Smooth muscle cell (in vitro differentiated cells): ENCODE measurements around the gene IRF1. TPM values are rescaled to one million over a fixed set of nuclear protein-coding genes. Genes with fewer than 3 reads are reported as not detected.

ENCODE experiments used
- DNase-seq: peaks from one replicate; lab custom pipeline; 2025; ENCODE audit not compliant: unreplicated experiment; lab: John Stamatoyannopoulos, UW
- H2AFZ ChIP-seq: fragments of 200-600 bp; sonication (generic); 2 replicates; pipeline ENCODE4 v1.6.0; 2016; ENCODE audit warnings: antibody characterized with exemption, low read depth, mild to moderate bottlenecking
- H3F3A ChIP-seq: fragments of 200-600 bp; sonication (generic); 2 replicates; pipeline ENCODE4 v1.6.0; 2017; ENCODE audit warnings: antibody characterized with exemption, low read depth
- H3K27ac ChIP-seq: fragments of 200-600 bp; sonication (generic); 2 replicates; pipeline ENCODE4 v1.5.1; 2016; ENCODE audit warnings: low read depth, mild to moderate bottlenecking
- H3K27me3 ChIP-seq: fragments of 200-600 bp; sonication (generic); 2 replicates; pipeline ENCODE4 v1.6.1; 2016; ENCODE audit warnings: low read depth, mild to moderate bottlenecking
- H3K36me3 ChIP-seq: fragments of 200-600 bp; sonication (generic); 2 replicates; pipeline ENCODE4 v1.5.1; 2016; ENCODE audit warnings: low read depth
- H3K4me1 ChIP-seq: fragments of 200-600 bp; sonication (generic); 2 replicates; pipeline ENCODE4 v1.5.1; 2016; ENCODE audit warnings: low read depth
- H3K4me2 ChIP-seq: fragments of 200-600 bp; sonication (generic); 2 replicates; pipeline ENCODE4 v1.6.0; 2016; ENCODE audit warnings: mild to moderate bottlenecking
- H3K4me3 ChIP-seq: fragments of 200-600 bp; sonication (generic); 2 replicates; pipeline ENCODE4 v1.5.1; 2016; ENCODE audit warnings: mild to moderate bottlenecking
- H3K79me2 ChIP-seq: fragments of 200-600 bp; sonication (generic); 2 replicates; pipeline ENCODE4 v1.6.0; 2016; ENCODE audit warnings: low read depth, mild to moderate bottlenecking
- H3K9ac ChIP-seq: fragments of 200-600 bp; sonication (generic); 2 replicates; pipeline ENCODE4 v1.6.0; 2016; ENCODE audit warnings: low read depth
- H3K9me3 ChIP-seq: fragments of 200-600 bp; sonication (generic); replicated peaks from 2 replicates; pipeline ENCODE4 v1.5.1; 2016; ENCODE audit warnings: low read depth
- H4K20me1 ChIP-seq: fragments of 200-600 bp; sonication (generic); 2 replicates; pipeline ENCODE4 v1.6.0; 2016; ENCODE audit warnings: low read depth
- WGBS: methylation state at CpG from one replicate; pipeline ENCODE4 v1.1.7; 2016; ENCODE audit warnings: low lambda C conversion rate; 5-methylcytosine and 5-hydroxymethylcytosine counted together
- polyA plus RNA-seq: library from polyadenylated mRNA; unstranded; fragments of >200 nt; fragmentation: Nextera tagmentation; extraction: Ambion mirVana; gene quantifications from 2 replicates; pipeline ENCODE4 v1.2.1, GENCODE V29; 2016
- small RNA-seq: library from RNA; depleted of rRNA; stranded (forward); fragments of <200 nt; gene quantifications from one replicate; pipeline ENCODE3, GENCODE V24; 2014
- total RNA-seq: library from RNA; depleted of rRNA; stranded (reverse); fragments of >200 nt; gene quantifications from 2 replicates; pipeline ENCODE4 v1.2.3, GENCODE V29; 2014
- TF ChIP-seq, protein P1 (sequence below): fragments of 200-600 bp; sonication (generic); IDR thresholded peaks from 2 replicates; pipeline ENCODE4 v1.5.1; 2017; ENCODE audit warnings: borderline replicate concordance, mild to moderate bottlenecking, antibody characterized with exemption; ENCODE audit not compliant: insufficient read depth, poor library complexity, severe bottlenecking

IRF1 gene
- total and polyA plus RNA-seq, 2 experiments from 2014 or later = 15.7 to 19.1 TPM

DNA sequence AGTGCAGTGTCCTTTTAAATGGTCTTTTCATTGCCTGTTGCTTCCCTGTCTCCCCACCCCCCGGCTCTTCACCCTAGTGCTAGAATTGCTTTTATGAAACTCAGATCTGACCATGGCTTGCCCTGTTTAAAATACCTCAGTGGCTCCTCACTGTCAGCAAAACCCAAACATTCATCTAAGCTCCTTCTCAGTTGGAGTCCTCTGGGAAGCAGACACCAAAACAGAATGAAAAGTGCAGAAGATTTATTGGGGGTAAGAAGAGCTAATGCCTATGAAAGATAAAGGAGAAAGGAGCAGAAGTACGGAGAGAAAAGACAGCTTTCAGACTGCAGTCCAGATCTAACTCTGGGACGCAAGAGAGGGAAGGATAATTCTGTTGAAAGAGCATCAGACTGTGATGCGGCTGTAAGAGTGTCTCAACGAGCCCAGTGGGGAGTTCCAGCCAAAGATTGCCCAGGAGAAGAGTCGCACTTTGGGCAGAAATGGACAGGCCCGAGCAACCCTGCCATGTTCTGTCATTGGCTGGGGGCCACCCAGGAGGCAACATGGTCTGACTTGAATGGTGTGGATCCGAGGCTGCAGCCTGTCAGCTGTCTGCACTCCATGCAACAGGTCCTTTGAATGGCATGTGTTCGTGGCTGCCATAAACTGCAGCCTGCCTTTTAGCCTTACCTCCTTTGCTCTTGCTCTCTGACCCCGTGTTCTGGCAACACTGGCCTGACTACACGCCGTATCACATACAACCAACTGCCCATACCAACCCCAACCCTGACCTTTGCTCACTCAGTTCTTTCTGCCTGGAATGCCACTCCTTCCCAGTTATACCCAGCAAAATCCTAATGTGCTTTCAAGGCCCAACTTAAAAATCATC is 55.9 kb downstream of the IRF1 start:
- peak overlapping the region; percentile 49 for H3K4me2 ChIP-seq
- H3K9me3 ChIP-seq = no peaks in the 10 kb centered on the region
- H3K4me1 ChIP-seq = peaks cover 21% of the 10 kb centered on the region
- peak overlapping the region; percentile 64 for H3K27ac ChIP-seq
- WGBS = 49% methylated on average over 12 of the region's 12 CpGs
- no peaks in the 10 kb centered on the region for H3K79me2 ChIP-seq
- no peak overlapping the region for H3K4me3 ChIP-seq
- no peaks in the 10 kb centered on the region for H3K27me3 ChIP-seq
- TF ChIP-seq, protein P1, sequence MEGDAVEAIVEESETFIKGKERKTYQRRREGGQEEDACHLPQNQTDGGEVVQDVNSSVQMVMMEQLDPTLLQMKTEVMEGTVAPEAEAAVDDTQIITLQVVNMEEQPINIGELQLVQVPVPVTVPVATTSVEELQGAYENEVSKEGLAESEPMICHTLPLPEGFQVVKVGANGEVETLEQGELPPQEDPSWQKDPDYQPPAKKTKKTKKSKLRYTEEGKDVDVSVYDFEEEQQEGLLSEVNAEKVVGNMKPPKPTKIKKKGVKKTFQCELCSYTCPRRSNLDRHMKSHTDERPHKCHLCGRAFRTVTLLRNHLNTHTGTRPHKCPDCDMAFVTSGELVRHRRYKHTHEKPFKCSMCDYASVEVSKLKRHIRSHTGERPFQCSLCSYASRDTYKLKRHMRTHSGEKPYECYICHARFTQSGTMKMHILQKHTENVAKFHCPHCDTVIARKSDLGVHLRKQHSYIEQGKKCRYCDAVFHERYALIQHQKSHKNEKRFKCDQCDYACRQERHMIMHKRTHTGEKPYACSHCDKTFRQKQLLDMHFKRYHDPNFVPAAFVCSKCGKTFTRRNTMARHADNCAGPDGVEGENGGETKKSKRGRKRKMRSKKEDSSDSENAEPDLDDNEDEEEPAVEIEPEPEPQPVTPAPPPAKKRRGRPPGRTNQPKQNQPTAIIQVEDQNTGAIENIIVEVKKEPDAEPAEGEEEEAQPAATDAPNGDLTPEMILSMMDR = no peak
- H4K20me1 ChIP-seq = no peaks in the 10 kb centered on the region
- DNase-seq = no peak
- H3F3A ChIP-seq = peaks cover 9% of the 10 kb centered on the region
- H3K36me3 ChIP-seq = no peaks in the 10 kb centered on the region
- H3K9ac ChIP-seq = no peak overlapping the region
- peak overlapping the region; percentile 91 for H2AFZ ChIP-seq

DNA sequence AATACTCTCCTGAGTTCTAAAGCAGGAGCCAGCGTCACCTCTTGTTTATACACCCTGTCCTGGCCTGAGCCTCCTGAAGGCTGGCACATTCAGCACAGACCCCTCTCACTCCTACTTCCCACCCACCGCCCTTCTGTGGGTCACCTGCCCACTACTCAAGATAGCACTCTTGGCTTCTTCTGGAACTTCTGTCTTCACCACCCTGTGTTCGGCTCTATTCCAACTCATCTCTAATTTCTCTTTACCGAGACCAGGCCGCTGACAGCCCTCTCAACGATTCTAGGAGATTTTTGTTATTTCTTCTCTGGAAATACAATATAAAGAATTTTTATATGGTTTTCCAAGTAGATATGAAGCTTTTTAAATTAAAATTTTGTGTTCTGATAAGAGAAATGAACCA is 57.4 kb downstream of the IRF1 start:
- TF ChIP-seq, protein P1 = no peak
- H3K27ac ChIP-seq = no peak overlapping the region
- no peaks in the 10 kb centered on the region for H3K9me3 ChIP-seq
- DNase-seq = no peak
- no peaks in the 10 kb centered on the region for H3K27me3 ChIP-seq
- WGBS = 97% methylated on average over 6 of the region's 6 CpGs
- no peaks in the 10 kb centered on the region for H4K20me1 ChIP-seq
- H3K36me3 ChIP-seq = no peaks in the 10 kb centered on the region
- H3K79me2 ChIP-seq = no peaks in the 10 kb centered on the region
- H3K4me3 ChIP-seq = no peak overlapping the region
- peaks cover 16% of the 10 kb centered on the region for H3K4me1 ChIP-seq
- no peak overlapping the region for H3K4me2 ChIP-seq
- H3F3A ChIP-seq = peaks cover 16% of the 10 kb centered on the region
- no peak overlapping the region for H3K9ac ChIP-seq
- H2AFZ ChIP-seq = no peak overlapping the region

DNA sequence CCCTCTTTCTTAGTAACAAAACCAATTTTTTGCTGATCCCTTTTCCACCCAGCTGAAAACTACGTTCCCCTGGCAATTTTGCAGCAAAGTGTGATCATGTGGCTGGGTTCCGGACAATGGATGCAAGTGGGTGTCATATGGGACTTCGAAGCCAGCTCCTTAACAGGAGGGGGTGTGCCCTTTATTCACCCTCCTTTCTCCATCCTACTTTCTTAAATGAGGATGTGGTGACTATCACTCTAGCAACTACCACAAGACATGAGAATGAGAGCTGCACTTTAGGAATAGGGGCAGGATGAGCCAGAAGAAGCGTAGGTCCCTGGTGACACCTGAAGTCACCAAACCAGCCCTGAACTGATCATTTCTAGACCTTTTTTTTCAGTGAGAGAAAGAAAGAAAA is 58.9 kb downstream of the IRF1 start:
- Histone ChIP-seq H3K36me3 (no peaks in the 10 kb centered on the region), H4K20me1 (no peaks in the 10 kb centered on the region), H3K4me3 (no peak overlapping the region), H3F3A (peaks cover 12% of the 10 kb centered on the region), H3K9me3 (no peaks in the 10 kb centered on the region), H3K9ac (no peak overlapping the region), H3K27ac (no peak overlapping the region), H3K4me2 (no peak overlapping the region), H2AFZ (no peak overlapping the region), H3K4me1 (peaks cover 21% of the 10 kb centered on the region), H3K27me3 (no peaks in the 10 kb centered on the region), H3K79me2 (no peaks in the 10 kb centered on the region)
- DNase-seq = no peak
- TF ChIP-seq, protein P1 = no peak
- 96% methylated on average over 4 of the region's 4 CpGs for WGBS

Small RNA genes within 50 kb of the gene (small RNA-seq; reads per million reads assigned to genes)
- gene RF00019 = not detected

Other genes with a start within 250 kb of the IRF1 start
- gene PDLIM4, start 233.1 kb downstream of the IRF1 start, total RNA-seq = 77.4 and 93.8 TPM in 2 replicates
- 275 and 338 TPM in 2 replicates for gene PDLIM4, start 233.1 kb downstream of the IRF1 start, polyA plus RNA-seq
- 0.45 and 3.8 TPM in 2 replicates for gene SLC22A4, start 196.4 kb downstream of the IRF1 start, total RNA-seq
- 1.3 and 3.1 TPM in 2 replicates for gene SLC22A4, start 196.4 kb downstream of the IRF1 start, polyA plus RNA-seq
- 2.8 and 4.6 TPM in 2 replicates for gene SLC22A5, start 121.1 kb downstream of the IRF1 start, total RNA-seq
- gene SLC22A5, start 121.1 kb downstream of the IRF1 start, polyA plus RNA-seq = 1.5 and 3.8 TPM in 2 replicates
- gene IL5, start 52.7 kb upstream of the IRF1 start, total RNA-seq = not detected in 2 replicates
- gene IL5, start 52.7 kb upstream of the IRF1 start, polyA plus RNA-seq = not detected in 2 replicates
- gene RAD50, start 66.2 kb upstream of the IRF1 start, total RNA-seq = 26.8 and 28.8 TPM in 2 replicates
- gene RAD50, start 66.2 kb upstream of the IRF1 start, polyA plus RNA-seq = 19.9 and 26.1 TPM in 2 replicates
- gene IL13, start 167.4 kb upstream of the IRF1 start, total RNA-seq = 0.18 and 0.63 TPM in 2 replicates
- 0.70 TPM in 1 of 2 replicates, not detected in the other for gene IL13, start 167.4 kb upstream of the IRF1 start, polyA plus RNA-seq
- gene IL4, start 183.2 kb upstream of the IRF1 start, total RNA-seq = not detected in 2 replicates
- not detected in 2 replicates for gene IL4, start 183.2 kb upstream of the IRF1 start, polyA plus RNA-seq
- 16.0 and 21.4 TPM in 2 replicates for gene KIF3A, start 246.8 kb upstream of the IRF1 start, total RNA-seq
- gene KIF3A, start 246.8 kb upstream of the IRF1 start, polyA plus RNA-seq = 12.6 and 18.4 TPM in 2 replicates